HTR-8/SVneo (cell line): ENCODE results near the gene GRIN3A.
A peak's percentile ranks its signal among the peaks of the same experiment; 100 is the strongest.
"Not testable (repeated sequence)": the region's sequence is repeated elsewhere in the genome, so short reads cannot be mapped to it uniquely, and the experiment has no call there.

Source experiments
- DNase-seq: peaks from one replicate; pipeline ENCODE4 v3.0.0; 2011; ENCODE audit warnings: low spot score, mixed read lengths; ENCODE audit not compliant: insufficient read length
- FAIRE-seq: peaks from 2 replicates; lab custom pipeline; 2011; peaks lifted over from hg19 to GRCh38; lab: Jason Lieb, UNC

The GRIN3A gene

DNA sequence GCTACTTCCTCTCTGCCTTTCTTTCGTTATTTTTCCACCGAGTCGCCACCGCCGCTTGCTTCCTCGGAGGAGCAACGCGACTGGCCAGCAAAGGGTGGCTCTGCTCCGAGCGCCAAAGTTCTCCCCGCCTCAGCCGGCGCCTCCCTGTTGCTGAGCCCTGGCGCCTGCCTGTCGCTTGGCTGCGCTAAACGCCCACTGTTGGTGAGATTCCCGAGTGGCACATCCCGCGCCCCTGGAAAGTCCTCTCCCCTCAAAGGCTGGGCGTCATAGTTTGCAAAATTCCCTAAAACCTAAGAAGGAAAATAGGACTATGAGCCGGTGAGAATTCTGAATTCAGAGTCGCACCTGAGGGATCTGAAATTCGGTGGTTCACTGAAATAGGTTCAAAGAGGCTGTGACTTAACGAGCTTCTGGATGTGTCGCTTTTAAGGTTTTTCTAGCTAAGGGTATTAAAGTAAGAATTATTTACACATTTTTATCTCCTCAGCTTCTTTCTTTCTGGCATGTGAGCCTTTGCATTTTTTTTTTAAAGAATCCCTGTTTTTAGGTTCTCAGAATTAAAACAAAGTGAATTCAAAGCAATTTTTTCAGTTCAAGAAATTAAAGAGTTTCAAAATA is at the start of gene GRIN3A:
GRIN3A (minus strand) TSS at position 82 of the 618 bp plus-strand sequence. CDS start 668 bp downstream, outside the sequence.
- DNase-seq, result peak; percentile 2
- FAIRE-seq, result no peak

DNA sequence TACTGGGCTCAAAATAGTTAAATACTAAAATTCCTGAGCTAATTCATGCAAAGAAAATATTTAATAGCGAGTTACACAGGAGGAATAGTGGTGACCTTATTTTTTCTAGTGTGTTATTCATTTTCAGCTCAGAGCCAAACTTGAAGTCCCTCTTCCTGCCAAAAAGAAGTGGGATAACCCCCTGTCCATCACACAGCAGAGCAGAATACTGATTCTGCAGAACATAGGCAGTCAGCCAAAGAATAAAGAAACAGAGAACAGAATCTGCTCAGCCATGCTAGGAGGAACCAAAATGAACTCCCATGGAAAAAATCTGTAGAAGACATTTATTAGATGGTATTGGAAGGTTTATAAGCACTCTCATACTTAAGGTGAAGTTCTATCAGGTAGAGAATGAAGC is 49.4 kb upstream of the GRIN3A start:
- no peak for DNase-seq
- FAIRE-seq, result no peak

DNA sequence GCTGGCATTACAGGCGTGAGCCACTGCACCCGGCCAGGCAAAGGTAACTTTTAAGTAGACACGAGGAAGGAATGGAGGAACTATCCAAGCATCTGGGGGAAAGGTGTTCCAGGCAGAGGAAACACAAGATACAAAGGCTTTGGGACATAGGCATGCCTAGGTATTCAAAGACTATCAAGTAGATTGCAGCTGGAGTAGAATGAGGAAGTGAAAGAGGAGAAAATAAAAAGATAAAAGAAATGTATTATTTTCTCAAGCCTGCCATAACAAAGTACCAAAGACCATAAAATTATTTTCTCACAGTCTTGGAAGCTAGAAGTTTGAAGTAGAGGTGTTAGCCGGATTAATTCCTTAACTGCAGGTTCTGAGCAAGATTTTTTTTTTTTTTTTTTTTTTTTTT is 39.9 kb upstream of the GRIN3A start:
- DNase-seq, result no peak
- FAIRE-seq, result no peak

DNA sequence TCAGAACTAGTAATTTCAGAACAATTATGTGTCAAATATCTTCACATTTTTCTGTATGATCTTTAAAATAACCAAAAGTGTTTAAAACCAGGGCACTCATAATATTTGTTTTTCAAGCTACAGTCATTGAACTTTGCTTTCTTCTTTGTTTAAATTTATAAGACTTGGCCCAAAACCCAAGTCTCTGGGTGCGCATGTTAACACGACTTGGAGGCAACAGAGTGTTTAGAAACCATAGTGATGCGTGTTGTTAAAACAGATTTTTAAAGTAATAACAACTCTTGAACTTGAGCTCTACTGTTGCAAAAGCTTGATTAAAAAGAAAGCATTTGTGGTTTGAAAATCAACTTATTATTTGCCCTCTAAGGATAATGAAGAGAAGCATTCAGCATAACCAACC is 26.0 kb upstream of the GRIN3A start:
- DNase-seq (no peak), FAIRE-seq (no peak)

DNA sequence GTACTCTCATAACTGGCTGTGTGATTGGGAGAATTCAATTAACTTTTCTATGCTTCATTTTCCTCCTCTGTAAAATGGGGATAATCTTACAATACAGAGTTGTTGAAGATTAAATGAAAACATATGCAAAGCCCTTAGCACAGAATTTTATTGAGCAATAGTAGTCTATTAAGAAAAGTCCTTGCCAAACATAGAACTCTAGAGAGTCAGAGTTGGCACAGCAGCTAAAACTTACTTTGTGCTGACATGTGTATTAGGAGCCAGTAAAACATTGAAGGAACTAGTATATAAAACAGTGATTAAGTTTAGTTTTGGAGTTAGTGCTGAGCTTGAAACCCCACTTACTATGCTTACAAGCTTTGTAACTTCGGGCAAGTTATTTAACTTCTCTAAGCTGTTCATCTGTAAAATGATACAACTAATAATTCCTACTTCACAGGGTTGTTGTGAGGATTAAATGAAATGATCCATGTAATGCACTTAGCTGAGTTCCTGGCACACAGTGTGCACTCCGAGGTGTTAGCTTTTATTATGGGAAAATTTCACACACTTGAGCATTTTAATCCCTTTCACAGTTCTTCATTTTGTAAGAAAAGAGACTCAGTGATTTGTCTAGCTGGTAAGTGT is 20.0 kb upstream of the GRIN3A start:
- FAIRE-seq (no peak), DNase-seq (no peak)

DNA sequence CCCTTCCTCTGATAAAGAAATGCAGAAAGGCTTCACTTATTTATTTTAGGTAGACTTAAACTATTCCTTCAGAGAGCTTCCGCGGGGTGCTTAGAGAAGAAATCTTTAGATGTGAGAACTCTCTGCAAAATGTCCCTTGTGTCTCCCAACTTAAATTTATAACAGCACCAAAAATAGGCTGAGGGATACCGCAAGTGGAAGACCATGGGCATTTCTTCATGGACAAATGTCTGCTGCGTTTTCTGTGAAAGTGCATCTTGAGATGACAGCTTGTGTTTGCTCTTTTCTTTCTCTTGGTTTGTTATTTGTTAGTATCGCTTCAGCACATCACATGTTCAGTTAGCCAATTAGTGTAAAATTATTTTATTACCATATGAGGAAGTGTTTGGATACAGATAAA is 15.3 kb upstream of the GRIN3A start:
- DNase-seq (no peak), FAIRE-seq (no peak)

DNA sequence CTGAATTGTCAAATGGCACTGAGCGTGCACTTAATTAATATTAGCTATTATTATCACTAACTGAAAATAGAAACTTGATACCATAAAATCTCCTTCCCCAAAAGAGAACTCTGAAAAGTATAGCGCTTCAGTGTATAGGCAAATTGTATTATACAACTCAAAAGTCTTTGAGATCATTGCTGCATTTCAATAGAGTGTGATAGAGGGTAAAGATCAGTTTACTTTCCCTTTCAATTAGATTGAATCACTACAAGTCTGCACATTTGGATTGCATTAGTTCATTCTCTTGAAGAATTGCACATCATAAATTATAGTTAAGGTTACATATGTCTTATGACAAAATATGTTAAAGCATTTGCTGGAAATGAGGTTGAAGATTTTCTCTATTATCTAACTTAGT is 13.4 kb upstream of the GRIN3A start:
- FAIRE-seq, result no peak

DNA sequence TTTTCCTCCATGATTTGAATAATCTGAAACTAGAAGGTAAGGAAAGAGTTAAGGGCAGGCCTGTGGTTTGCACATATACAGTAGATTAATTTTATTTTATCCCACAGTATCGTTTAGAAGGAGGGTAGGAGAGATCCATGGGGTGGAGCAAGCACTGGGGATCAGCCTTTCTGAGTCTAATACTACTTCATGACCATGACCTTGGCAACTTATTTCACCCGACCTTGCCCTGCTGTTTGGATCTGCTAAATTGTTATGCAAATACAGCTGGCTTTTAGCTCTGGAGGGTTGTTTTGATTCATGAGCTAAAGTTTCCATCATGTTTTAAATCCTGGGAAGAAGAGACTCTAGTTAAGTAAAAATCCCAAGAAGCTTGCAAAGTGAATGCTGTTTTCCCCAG is 864 bp upstream of the GRIN3A start:
- DNase-seq (no peak), FAIRE-seq (no peak)

More for the DNA sequence above, 13.4 kb upstream of the GRIN3A start:
- DNase-seq, result no peak

DNA sequence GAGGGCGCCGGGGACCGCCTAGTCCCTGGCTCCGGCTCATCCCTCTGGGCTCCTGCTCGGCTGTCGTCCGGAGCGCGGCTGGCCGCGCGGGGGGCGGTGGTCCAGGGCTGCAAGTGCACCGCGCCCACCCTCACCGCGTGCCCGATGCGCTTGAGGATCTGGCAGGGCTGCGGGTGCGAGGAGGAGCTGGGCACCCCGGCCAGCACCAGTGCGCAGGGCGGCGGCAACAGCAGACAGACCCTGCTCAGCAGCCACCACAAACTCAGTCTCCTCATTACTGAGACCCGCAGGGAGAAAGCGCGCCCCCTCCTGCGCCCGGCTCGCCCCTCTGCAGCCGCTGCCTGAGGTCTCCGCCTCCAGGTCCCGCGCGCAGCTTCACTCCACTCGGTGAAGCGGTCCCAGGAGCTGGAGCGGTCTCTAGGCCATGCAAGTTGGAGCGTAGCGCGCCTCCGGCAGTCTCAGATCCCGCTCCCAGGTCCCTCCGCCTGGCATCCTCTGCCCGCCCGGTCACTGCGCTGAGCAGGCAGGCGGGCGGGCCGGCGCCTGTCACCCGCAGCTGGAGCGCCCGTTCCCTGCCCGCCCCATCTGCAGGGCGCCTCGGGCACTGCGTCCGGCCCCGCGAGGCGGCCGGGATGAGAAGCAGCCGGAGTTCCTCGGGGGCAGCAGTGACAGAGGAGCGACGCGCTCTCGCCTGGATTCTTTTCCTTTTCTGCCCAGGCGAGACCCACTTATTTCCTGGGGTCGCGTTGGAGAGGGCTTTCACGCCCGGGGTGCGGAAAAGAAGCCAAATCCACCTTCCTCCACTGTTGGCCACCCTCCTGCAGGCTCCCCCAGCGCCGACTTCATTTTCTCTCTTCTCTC is 512 bp downstream of the GRIN3A start:
- DNase-seq (peak; percentile 3), FAIRE-seq (no peak)

DNA sequence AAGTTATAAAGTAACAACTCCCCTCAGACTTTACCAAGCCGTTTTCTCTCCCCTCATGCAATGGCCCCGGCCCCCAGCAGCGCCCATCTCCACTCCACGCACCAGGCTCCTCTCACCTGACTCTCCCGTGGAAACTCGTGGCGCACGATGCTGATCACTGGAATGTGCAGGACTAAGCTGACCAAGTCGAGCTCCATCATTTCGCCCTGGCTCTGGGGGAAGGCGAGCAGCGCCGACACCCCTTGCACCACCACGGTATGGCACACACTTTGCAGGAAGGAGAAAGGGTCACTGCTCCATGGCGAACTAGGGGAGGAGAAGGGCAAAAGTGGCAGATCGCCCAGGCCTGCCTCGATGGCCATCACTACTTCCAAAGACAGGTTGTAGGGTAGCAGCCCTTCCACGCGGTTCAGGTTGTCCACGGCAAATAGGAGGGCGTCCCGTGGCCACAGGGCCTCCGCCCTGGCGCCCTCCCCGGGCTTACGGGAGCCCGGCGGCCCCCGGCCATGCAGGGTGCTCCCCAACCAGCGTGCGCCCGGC is 1.2 kb downstream of the GRIN3A start:
- FAIRE-seq (no peak), DNase-seq (no peak)

DNA sequence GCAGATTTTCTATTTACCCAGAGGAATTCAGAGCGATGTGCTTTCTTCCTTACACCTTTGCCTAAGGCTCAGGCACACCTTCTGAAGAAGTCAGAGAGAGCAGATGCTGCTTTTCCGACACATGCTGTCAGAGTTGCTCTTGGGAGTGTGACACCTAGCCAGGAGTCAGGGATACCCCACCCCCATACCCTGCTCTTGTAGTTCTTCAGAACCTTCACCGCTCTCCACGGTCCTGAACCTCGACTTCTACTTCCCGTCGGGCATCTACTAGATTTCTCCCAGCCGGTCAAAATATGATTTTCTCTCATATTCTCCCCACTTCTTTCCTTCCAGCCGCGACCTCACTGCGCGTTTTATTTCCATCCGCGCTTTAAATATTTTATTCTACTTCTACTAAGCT is 1.7 kb downstream of the GRIN3A start:
- FAIRE-seq (no peak), DNase-seq (no peak)

DNA sequence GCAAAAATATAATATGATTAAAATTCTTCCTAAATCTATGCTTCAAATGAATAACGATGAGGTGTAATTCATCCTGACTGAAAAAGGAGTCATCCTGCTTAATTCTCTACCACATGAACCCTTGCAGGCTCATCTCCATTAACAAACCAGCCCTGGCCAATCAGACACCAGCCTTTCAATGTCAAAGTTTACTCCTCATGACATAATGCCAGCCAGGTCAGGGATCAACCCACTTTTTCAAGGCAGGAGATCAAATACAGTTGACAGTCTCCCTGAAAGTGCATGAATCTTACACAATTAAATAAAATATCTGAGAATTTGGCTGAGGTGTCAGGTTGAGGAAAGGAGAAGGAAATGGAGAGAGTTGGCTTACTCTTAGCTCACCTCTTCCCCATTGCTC is 7.0 kb downstream of the GRIN3A start:
- no peak for FAIRE-seq
- DNase-seq, result no peak

DNA sequence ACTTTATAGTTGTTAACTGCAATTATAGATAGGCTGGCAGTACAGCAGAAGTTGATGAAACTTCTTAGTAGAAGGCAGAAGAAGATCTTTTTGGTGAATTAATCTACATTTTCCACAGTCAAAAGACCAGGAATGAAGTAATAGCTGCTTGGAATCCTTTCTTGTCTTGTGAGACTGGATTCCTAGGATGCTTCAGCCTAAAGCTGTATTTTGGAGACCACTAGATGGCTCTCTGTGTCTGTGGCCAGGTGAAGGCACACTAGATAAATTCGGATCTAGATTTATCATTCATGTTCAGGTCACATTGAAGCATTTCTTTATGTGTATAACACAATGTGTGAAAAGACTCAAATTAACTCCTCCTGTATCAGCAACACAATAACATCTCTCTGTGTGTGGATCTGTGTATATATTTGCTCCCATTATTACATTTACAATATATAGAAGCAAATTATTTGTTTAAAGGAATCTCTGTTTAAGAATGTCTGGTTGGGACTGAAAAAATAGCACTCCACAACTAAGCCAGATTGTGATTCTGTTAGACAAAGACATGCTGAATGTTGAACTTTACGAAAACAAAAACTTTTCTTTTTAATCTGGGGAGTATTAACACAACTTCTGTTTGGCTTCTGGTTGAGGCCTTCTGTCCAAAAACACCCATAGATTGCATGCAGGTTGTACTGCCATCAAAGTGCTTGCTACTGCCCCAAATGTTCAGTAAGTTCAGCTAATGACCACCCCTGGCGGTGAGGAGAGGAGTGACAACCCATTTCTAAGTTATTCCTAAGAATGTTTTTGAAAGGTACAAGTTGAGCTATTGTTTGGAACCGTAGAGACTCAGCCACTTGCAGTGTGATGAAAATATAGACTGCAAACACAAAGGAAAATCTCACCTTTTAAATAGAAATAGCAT is 10.6 kb downstream of the GRIN3A start:
- DNase-seq, result peak; percentile 5

DNA sequence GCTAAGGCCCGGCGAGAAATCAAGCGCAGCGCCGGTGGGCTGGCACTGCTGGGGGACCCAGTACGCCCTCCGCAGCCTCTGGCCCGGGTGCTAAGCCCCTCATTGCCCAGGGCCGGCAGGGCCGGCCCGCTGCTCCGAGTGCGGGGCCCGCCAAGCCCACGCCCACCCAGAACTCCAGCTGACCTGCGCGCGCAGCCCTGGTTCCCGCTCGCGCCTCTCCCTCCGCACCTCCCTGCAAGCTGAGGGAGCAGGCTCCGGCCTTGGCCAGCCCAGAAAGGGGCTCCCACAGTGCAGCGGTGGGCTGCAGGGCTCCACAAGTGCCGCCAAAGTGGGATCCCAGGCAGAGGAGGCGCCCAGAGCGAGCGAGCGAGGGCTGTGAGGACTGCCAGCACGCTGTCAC is 14.2 kb downstream of the GRIN3A start:
- not testable (repeated sequence) for DNase-seq, FAIRE-seq

More for the DNA sequence above, 10.6 kb downstream of the GRIN3A start:
- FAIRE-seq, result no peak

DNA sequence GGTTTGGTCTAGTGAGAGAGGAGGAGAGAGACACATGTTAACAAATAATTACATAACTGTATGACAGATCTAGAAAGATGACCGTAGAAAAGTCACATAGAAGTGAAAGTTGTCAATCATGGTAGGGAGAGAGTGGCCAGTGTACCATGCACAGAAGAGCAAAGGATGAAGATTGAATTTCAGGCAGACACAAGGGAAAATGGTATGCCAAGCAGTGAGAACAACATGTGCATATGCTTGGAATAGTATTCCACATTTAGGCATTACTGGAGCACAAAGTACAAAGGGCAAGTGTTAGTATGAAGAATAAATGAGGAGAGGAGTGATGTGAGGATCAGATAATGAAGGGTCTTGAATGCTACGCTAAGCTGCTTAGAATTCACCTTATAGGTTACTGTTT is 20.3 kb downstream of the GRIN3A start:
- FAIRE-seq, result no peak
- DNase-seq, result no peak

DNA sequence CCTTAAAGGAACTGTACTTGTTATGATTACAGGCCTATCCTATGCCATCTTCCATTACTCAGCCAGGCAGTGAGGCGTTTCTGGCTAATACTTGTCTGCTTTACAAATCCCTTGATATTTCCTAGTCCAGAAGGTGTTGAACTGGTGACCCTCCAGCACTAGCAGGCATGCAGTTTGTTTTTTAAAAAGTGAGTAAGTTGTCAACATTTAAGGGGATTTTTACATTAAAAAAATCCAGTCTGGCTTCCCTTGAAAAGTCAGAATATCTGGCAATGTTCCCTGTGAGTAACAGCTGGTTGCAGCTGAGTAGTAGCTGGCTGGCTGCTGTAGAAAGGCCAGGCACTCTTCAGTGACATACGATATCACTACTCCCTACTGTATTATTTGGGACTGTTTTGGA is 21.8 kb downstream of the GRIN3A start:
- FAIRE-seq, result no peak
- DNase-seq, result no peak

DNA sequence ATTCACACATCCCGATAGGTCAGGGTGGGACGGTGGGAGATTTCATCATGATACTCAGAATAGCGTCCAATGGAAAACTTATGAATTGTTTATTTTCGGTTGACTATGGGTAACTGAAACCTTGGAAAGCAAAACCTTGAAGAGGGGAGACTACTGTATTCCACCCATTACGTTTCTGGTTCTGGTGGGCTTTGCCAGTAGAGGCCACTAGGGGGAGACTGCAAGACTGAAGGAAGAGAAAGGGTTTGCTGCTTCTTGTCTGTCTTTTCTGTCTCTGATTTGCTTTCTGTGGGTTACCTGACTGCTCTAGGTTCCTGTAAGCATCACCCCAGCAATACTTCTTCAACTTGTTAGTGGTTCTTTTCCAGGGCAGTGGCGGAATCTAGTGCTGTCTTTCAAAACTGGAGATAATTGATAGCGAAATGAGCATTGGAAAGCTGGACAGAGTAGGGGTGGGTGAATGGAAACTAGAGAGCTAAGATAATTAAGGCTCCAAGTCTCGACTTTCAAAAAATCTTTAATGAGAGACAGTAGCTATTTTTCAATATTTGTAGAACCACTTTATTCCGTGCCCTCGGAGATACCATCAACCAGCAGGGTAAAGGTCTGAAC is 27.0 kb downstream of the GRIN3A start:
- DNase-seq (no peak), FAIRE-seq (no peak)

DNA sequence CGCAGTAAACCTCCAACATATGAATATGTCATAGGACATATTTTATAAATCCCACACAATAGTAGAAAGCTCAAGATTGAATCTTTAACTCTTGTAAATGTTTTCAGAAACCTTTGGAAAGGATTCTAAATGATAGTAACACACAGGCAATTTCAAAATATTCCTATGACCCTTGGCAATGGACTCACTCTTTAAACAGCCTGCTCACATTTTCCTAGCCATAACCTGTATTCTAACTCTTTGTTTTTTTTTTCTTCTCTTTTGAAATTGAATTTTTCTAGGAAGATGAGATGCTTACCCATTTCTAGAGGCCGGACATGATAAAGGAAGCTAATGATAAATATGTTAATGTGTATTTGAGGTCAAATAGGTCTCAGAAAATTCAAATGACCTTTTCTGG is 29.6 kb downstream of the GRIN3A start:
- FAIRE-seq, result no peak

DNA sequence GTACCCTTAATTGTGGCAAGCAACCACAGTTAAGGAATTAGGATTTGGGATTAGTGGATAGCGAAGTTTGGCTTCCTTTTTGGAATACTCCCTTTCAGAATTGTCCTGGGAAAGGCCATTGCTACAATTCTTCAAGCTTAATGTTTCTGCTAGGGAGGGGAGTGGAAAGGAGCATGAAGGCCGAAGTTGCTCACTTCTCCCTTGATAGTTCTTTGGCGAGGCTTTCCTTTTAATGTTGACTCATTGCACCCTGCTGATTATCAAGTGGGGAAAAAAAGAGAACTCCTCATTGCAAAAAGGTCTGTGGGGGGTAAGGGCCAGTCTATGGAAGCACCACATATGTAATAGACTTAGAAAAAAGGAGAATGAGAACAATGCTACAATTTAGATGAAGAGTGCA is 30.7 kb downstream of the GRIN3A start:
- DNase-seq (no peak), FAIRE-seq (no peak)

More for the DNA sequence above, 29.6 kb downstream of the GRIN3A start:
- DNase-seq, result no peak
